DND-41 (cell line): ENCODE measurements around the gene CACNA2D1.

Experiments used
- ATAC-seq: fragments of 200-7000 bp; cut with Tn5 transposase; 3 replicates; pipeline ENCODE4 v1.9.1; 2021; ENCODE audit warnings: low read depth; ENCODE audit not compliant: insufficient read depth
- DNase-seq: peaks from one replicate; pipeline ENCODE4 v3.0.0-alpha.2; 2020
- H2AFZ ChIP-seq: 2 replicates; pipeline ENCODE4 v1.6.0; 2012; ENCODE audit warnings: low read depth, low read length
- H3K27ac ChIP-seq: 2 replicates; pipeline ENCODE4 v1.5.1; 2012; ENCODE audit warnings: low read length, inconsistent platforms
- H3K27me3 ChIP-seq: fragments of 200-600 bp; sonication (generic); 2 replicates; pipeline ENCODE4 v1.6.0; 2012; ENCODE audit warnings: low read length, mild to moderate bottlenecking, inconsistent platforms; ENCODE audit not compliant: insufficient read depth, poor library complexity
- H3K36me3 ChIP-seq: 2 replicates; pipeline ENCODE4 v1.5.1; 2012; ENCODE audit warnings: low read length, inconsistent platforms; ENCODE audit not compliant: insufficient read depth
- H3K4me1 ChIP-seq: 2 replicates; pipeline ENCODE4 v1.5.1; 2012; ENCODE audit warnings: mild to moderate bottlenecking, low read length; ENCODE audit not compliant: insufficient read depth
- H3K4me2 ChIP-seq: 2 replicates; pipeline ENCODE4 v1.6.0; 2012; ENCODE audit warnings: mild to moderate bottlenecking, moderate library complexity, low read length, inconsistent platforms; ENCODE audit not compliant: insufficient read depth
- H3K4me3 ChIP-seq, 2 experiments: fragments of 200-600 bp in 1 of 2; shearing (Covaris generic) in 1 of 2; 2 replicates each; pipeline ENCODE4 v1.5.1; 2012 to 2016; ENCODE audit warnings: inconsistent platforms in 2 of 2, low read length in 2 of 2, mild to moderate bottlenecking in 2 of 2, low read depth in 1 of 2, moderate library complexity in 1 of 2
- H3K79me2 ChIP-seq: 2 replicates; pipeline ENCODE4 v1.6.0; 2012; ENCODE audit warnings: low read length, inconsistent platforms; ENCODE audit not compliant: insufficient read depth
- H3K9ac ChIP-seq: 2 replicates; pipeline ENCODE4 v1.6.0; 2012; ENCODE audit warnings: low read depth, mild to moderate bottlenecking, inconsistent platforms, low read length, moderate library complexity
- H3K9me3 ChIP-seq: 2 replicates; pipeline ENCODE4 v1.5.1; 2012; ENCODE audit warnings: low read length, moderate library complexity, mild to moderate bottlenecking, inconsistent platforms; ENCODE audit not compliant: insufficient read depth, severe bottlenecking
- H4K20me1 ChIP-seq: 2 replicates; pipeline ENCODE4 v1.6.0; 2012; ENCODE audit warnings: low read length; ENCODE audit not compliant: insufficient read depth
- CTCF ChIP-seq: IDR thresholded peaks from 2 replicates; pipeline ENCODE4 v1.5.1; 2012; ENCODE audit warnings: borderline replicate concordance, low read length, moderate library complexity, mild to moderate bottlenecking; ENCODE audit not compliant: poor library complexity, severe bottlenecking; ENCODE audit errors: extremely low read depth
- EZH2 ChIP-seq: IDR thresholded peaks from 3 replicates; pipeline ENCODE4 v1.6.1; 2012; ENCODE audit warnings: borderline replicate concordance, low read depth, mild to moderate bottlenecking, moderate library complexity, low read length, inconsistent platforms; ENCODE audit not compliant: severe bottlenecking

Gene CACNA2D1

GRCh38 chr7:82158327-82158726 lies 285.2 kb downstream of the CACNA2D1 start:
- no peak for TF ChIP-seq CTCF
- Histone ChIP-seq H3K27me3 (no peaks in the 10 kb centered on the region), H3K4me2 (no peak overlapping the region), H3K79me2 (no peaks in the 10 kb centered on the region), H3K9ac (no peak overlapping the region), H3K36me3 (no peaks in the 10 kb centered on the region), H3K27ac (no peak overlapping the region), H4K20me1 (no peaks in the 10 kb centered on the region), H3K4me1 (no peaks in the 10 kb centered on the region), H3K4me3 (no peak overlapping the region), H2AFZ (no peak overlapping the region), H3K9me3 (no peaks in the 10 kb centered on the region)
- DNase-seq (no peak), ATAC-seq (no peak)

GRCh38 chr7:82156893-82157292 lies 286.7 kb downstream of the CACNA2D1 start:
- H4K20me1 ChIP-seq = no peaks in the 10 kb centered on the region
- no peak overlapping the region for H3K9ac ChIP-seq
- no peak overlapping the region for H3K4me3 ChIP-seq
- H3K9me3 ChIP-seq = no peaks in the 10 kb centered on the region
- no peaks in the 10 kb centered on the region for H3K27me3 ChIP-seq
- no peak overlapping the region for H3K4me2 ChIP-seq
- no peaks in the 10 kb centered on the region for H3K79me2 ChIP-seq
- no peak for ATAC-seq
- no peaks in the 10 kb centered on the region for H3K4me1 ChIP-seq
- H2AFZ ChIP-seq = no peak overlapping the region
- DNase-seq = no peak
- TF ChIP-seq CTCF (no peak), EZH2 (no peak)
- H3K36me3 ChIP-seq = no peaks in the 10 kb centered on the region
- H3K27ac ChIP-seq = no peak overlapping the region

- no peak overlapping the region for H2AFZ ChIP-seq
- no peaks in the 10 kb centered on the region for H3K27me3 ChIP-seq
- H3K4me1 ChIP-seq = no peaks in the 10 kb centered on the region
- H3K4me2 ChIP-seq = no peak overlapping the region
- no peaks in the 10 kb centered on the region for H3K79me2 ChIP-seq
- no peak overlapping the region for H3K27ac ChIP-seq
- no peak overlapping the region for H3K9ac ChIP-seq
- no peak overlapping the region for H3K4me3 ChIP-seq
- no peaks in the 10 kb centered on the region for H3K9me3 ChIP-seq
- no peaks in the 10 kb centered on the region for H3K36me3 ChIP-seq
- DNase-seq (no peak), ATAC-seq (no peak)
- no peaks in the 10 kb centered on the region for H4K20me1 ChIP-seq
- TF ChIP-seq CTCF (no peak), EZH2 (no peak)
Observed at GRCh38 chr7:82156168-82156567, 287.4 kb downstream of the CACNA2D1 start.

- TF ChIP-seq EZH2 (no peak), CTCF (no peak)
- Histone ChIP-seq H3K4me3 (no peak overlapping the region), H4K20me1 (no peaks in the 10 kb centered on the region)
Observed at GRCh38 chr7:82154728-82155127, 288.8 kb downstream of the CACNA2D1 start.

More at GRCh38 chr7:82154728-82155127, 288.8 kb downstream of the CACNA2D1 start:
- no peak overlapping the region for H3K27ac ChIP-seq
- H2AFZ ChIP-seq = no peak overlapping the region
- no peaks in the 10 kb centered on the region for H3K9me3 ChIP-seq
- no peak overlapping the region for H3K4me2 ChIP-seq
- H3K9ac ChIP-seq = no peak overlapping the region
- H3K27me3 ChIP-seq = no peaks in the 10 kb centered on the region
- no peaks in the 10 kb centered on the region for H3K4me1 ChIP-seq
- no peak for ATAC-seq
- DNase-seq = no peak
- H3K79me2 ChIP-seq = no peaks in the 10 kb centered on the region
- no peaks in the 10 kb centered on the region for H3K36me3 ChIP-seq
